HG02623 (cell line): Measurements from ENCODE around the gene ACLY.

Experiments
- ATAC-seq: cut with Tn5 transposase; IDR thresholded peaks from one replicate; pipeline ENCODE4 v1.9.1; 2021; ENCODE audit warnings: moderate library complexity; ENCODE audit not compliant: unreplicated experiment

ACLY gene

DNA sequence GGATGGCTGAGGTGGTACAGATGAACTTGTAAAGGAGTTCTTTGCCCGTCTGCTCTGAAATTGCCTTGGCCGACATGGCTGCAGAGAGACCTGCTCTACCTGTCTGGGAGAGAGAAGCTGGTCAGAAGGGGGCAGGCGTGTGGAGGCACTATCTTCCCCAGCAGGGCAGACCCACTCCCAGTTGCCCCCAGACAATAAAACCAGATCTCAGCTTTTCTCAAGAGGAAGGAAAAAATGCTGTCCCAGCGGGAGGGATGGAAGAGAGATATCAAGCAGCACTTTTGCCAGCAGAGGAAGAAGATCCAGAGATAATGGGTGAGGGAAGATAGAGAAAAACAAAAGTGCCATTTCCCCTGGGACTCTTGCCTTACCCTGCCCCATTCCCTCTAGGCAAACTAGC, 5.0 kb downstream of the ACLY start:
- ATAC-seq: no peak

DNA sequence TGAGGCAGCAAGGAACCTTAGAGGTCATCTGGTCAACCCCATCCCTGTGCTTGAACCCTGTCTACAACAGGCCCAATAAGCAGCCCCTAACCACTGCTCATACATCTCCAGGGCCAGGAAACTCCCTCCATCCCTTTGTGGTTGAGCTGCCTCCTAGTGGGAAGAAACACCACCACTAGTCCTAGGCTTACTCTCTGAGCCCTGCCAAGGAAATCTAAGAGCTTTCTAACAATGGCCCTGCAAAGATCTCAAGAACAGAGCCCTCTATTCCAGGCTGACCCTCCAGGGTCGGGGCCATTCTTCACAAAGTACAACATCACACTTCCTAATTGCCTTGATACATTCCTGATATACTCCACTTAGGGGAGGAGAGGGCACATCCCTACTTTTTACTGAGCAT, 5.8 kb downstream of the ACLY start:
- ATAC-seq: no peak

DNA sequence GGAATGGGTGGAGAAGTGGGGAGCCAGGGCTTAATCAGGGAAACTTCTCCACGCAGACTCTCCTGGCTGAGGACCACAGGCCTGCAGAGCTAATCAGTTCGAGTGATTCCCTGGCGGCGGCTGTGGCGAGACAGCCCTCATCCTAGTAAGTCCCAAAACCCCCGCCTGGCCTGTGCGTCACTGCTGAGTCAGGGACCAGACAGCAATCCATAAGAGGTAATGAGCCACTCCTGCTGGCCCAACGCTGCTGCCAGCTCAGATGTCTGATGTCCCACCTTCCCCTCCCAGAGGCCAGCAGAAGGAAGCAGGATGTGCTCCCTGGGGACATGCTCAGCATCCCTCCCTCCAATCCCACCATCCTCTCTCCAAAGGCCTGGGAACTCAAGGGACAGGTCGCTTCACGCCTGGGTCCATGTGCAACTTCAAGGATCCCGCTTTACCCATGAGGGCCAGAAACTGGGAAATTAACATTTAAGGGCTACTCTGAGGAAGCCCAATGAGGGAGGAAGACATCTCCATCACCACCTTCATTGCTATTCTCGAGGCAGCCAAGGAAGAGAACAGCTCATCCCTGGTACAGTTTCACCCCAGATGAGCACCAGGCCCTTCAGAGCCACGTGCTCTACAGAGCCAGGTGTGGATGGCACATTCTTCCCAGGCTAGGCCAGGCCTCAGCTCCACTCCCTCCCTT, 7.9 kb downstream of the ACLY start:
- ATAC-seq: no peak

DNA sequence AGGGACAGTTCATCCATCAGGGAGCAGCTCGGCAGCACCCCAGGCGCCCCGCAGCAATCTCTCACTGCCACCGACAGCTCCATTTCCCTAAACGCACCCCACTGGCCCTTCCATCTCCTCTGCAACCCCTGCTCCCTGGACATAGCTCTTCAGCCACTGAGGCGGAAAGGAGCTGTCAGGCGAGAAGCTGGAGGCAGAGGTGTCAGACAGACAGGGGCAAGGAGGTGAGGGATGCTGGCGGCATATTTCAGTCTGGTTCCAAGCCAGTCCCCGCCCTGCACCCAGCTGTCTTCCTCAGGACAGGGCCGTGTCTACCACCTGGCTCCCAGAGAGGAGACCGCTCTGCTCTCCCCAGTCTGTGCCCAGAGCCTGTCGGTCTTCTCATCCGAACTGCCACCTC, 9.7 kb downstream of the ACLY start:
- no peak for ATAC-seq

DNA sequence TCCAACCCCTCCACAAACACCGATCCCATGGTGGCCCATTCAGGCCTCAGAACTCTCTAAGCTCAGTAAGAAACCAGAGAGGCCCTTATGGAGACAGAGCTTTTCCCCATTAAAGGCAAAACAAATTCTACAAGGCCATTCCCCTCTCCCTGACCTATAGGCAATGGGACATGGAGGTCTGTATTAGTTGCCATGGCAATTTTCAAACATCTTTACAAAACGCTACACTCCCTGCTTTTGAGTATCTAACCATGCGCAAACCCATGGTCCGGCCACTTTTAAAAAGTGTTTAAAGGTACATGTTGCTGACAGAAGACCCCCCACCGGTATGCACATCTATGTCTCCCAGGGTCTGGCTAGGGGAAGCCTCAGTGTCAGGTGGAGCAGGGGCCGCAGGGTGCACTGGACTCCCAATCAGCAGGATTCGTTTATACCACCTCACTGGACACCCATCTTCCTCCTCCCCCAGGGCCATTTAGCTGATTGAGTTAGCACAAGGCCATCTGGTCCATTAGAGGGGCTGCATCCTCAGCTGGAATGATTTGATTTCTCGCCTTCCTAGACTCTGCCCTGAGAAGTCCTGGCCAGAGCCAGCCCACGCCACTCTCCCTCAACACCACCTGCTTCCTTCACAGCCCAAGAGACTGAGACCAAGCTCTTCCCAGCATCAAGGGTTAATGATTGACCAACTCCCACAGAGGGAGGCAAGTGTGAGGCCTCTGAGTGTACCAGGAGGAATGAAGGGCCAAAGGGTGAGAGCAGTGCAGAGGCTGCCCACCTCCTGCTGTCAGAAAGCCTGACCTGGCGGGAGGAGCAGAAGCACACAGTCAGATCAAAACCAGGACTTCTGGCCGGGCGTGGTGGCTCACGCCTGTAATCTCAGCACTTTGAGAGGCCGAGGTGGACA, 10.9 kb downstream of the ACLY start:
- ATAC-seq: no peak

DNA sequence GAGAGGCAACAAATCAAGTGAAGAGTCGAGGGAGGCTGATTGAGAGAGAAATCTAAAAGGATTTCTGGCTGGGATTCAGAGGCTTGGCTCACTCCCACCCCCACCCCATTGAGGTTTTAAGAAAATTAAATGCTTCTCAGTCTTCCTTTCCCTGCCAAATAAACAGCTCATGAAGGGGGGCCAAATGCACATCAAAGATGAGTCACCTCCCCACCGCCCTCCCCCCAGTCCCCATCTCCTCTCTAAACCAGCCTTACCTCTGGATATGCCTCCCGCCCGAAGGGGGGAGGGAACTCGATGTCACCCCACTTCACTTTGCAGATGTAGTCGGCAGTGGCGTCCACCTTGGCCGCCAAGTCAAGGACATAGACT, 11.6 kb downstream of the ACLY start:
- no peak for ATAC-seq

DNA sequence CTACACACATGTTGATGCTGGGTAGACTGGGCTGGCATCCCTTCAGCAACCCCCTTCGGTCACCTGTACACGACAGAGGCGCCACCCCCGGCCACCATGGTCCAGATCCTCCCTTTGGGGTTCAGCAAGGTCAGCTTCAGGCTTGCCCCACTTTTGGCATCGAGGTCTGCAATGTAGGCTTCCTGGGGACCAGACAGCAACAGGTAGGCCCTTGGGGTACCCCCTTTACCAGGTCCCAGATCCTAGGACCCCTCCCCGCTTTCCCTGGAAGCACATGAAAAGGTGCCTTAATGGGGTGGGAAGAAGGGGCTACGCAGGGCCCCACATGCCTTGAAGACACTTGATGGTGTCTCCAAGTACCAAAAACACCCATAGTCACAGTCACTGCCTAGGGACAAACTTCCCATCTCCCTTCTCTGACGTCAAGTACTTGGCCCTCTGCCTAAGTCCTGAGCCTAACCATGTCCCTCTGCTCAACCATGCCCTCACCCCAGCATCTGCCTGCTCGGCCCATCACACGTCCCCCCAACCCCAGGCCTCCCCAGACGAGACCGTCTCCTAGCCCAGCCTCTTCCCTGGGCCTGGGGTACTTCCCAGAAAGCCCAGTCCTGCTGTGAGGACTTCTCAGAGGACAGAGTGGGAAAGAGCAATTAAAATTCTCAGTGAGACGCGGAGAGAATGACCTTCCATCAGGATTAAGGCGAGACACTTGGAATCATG, 12.1 kb downstream of the ACLY start:
- ATAC-seq: no peak

DNA sequence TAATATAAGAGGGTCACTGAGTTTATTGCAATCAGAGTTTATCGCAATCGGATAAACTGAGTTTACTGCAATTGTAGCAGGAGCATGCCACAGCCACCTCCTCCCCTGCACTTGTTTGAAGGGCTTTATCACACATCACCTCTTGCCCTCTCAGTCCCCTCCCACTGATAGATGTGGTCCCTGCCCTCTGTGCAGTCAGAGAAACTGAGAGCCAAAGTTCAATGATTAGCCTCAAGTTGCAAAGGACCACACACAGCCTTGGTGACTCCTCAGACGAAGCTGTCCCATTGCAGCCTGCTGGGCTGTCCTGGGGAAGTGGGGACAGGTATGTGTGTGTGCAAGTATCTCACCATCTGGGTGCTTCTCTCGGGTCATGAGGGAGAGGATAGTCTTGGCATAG, 13.6 kb downstream of the ACLY start:
- ATAC-seq: no peak

DNA sequence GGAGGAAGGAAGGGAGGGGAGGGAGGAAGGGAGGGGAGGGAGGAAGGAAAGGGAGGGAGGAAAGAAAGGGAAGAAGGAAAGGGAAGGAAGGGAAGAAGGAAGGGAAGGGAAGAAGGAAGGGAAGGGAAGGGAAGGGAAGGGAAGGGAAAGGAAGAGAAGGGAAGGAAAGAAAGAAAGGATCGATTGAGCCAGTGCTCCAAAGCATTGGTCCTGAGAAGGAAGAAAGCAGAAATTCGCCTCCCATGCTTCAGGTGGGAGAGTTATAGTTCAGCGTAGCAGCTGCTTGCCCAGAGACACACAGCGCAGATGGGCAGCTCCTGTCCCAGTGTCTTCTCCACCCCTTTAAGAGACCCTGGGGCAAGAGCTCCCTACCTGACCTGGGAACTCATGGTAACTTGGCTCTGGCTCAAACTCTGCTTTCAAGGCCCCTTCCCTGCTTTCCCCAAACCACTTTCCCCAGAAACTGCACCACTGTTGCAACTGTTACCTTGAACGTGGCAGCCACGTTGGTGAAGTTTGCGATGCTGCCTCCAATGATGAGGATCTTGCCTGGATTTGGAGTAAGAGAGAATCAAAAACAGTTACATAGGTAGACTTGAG, 14.4 kb downstream of the ACLY start:
- ATAC-seq: no peak

DNA sequence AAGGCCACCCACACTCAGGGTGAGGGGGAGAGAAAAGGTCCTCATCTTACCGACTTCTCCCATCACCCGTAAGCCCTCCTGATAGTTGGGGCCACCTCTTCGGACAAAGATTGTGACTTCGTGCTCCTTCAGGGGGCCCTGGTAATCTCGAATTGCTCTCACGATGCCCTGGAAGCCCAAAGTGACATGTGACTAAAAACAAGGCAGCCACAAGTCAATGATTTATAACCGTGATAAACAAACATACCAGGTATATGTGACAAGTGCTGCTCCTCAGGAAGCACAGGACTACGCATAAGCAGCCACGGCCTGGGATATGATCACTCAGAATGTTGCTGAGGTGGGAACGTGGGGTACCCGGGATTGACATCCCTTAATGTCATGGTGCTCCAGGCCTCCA, 17.1 kb downstream of the ACLY start:
- ATAC-seq: no peak

DNA sequence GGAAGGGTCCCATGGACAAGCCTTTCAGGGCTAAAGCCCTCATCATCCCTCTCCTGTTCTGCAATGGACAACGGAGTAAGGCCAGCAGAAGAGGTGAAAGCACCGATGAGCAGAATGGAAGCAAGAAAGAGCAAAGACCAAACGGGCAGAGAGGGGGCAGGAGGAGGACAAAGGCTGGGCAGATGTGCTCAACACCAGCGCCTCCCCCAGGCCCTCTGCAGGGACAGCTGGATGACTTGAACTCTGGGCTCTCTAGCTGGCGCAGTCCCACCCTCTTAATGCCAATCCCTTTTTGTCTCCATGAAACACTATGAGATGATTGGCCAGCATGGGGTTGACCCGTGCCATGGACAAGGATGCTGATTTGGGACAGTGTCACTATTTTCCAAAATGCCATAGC, 22.0 kb downstream of the ACLY start:
- no peak for ATAC-seq

DNA sequence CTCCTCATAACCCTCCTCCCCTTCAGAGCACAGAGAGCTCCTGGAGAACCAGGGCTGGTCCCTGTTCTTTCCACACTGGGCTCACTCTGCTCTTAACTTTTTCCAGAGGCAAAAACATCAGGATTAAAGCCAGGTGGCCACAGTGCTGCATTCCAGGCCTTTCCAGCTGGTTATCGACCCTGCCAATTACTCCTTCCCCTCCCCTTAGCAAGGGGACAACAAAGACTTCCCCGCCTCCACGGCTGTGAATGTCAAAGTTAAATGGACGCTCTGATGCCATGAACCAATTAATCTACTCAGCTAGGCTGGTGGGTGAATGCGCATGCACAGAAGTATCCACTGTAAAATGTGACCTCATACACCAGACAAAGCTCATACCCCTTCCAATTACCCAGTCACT, 23.1 kb downstream of the ACLY start:
- ATAC-seq: no peak

DNA sequence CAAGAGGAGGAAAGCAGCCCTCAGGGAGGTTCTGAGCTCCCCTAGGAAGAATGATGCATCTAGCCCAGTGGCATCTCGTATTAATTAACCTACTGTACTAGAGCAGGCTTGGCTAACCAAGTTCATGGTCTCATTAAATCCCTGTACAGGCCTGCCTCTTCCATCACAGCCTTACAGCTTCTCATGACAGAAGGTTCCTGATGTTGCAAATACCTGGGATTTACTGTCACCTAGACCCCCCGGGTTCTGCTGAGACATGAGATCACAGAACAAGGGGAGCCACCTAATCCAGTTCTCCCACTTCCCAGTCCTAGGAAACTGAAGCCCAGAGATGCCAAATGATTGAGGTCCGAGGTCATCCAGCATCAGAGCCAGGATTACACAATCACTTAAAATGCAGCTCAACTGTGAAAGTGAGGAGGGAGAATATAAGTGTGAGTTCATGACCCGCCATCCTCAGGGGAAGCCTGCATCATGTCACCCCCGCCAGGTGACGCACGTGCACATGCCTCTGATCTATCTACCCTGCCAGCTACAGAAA, 23.9 kb downstream of the ACLY start:
- ATAC-seq: no peak

DNA sequence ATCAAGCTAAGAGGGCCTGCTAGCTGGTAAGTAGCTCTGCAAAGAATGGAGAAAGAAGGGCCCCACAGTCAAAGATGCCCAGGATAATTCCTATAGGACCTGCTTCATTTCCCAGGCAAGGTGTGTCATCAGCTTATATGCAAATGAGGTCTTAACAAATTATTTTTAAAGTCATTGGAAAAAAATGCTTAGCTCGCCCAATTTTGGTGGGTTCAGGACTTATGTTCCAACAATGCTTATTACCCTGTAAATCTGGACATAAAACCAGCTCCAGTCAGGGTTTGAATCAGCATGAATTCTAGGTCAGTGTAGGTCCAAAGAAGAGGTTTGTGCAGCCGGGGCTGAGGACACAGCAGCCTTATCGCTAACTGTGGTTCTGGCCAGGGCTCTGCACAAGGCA, 25.4 kb downstream of the ACLY start:
- no peak for ATAC-seq

DNA sequence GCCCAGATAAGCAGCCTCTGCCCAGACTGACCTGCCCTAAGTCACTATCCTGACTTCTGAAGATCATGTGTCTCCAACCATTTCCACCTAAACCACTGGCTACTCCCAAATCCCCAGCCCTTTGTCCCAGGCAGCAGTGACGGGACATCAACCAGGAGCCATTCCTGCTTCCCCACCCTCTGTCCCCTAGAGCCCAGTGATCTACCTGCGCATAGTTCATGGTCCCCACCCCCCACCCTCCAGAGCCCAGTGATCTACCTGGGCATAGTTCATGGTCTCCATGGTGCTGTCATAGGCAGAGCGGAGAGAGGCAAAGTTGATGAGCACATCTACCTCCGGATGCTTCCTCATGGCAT, 26.8 kb downstream of the ACLY start:
- no peak for ATAC-seq

DNA sequence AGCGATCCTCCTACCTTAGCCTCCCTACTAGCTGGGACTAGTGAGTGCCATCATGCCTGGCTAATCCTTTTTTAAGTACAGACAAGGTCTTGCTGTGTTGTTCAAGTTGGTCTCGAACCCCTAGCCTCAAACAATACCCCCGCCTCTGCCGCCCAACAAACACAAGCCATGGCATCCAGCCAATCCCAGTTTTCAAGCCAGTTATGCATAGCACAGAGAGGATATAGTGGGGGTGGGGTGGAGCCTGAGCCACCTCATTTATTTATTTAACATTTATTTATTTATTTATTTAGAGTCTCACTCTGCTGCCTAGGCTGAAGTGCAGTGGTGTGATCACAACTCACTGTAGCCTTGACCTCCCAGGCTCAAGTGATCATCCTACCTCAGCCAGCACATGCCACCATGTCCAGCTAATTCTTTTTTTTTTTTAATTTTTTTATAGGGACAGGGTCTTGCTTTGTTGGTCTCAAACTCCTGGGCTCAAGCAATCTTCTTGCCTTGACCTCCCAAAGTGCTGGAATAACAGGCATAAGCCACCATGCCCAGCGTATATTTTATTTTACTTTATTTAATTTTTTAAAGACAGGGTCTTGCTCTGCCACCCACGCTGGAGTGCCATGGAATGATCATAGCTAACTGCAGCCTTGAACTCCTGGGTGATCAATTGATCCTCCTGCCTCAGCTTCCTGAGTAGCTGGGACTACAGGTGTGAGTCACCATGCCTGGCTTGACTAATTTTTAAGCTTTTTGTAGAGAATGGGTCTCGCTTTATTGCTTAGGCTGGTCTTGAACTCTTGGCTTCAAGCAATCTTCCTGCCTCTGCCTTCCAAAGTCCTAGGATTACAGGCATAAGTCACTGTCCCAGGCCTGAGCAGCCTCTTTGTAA, 27.4 kb downstream of the ACLY start:
- no peak for ATAC-seq

DNA sequence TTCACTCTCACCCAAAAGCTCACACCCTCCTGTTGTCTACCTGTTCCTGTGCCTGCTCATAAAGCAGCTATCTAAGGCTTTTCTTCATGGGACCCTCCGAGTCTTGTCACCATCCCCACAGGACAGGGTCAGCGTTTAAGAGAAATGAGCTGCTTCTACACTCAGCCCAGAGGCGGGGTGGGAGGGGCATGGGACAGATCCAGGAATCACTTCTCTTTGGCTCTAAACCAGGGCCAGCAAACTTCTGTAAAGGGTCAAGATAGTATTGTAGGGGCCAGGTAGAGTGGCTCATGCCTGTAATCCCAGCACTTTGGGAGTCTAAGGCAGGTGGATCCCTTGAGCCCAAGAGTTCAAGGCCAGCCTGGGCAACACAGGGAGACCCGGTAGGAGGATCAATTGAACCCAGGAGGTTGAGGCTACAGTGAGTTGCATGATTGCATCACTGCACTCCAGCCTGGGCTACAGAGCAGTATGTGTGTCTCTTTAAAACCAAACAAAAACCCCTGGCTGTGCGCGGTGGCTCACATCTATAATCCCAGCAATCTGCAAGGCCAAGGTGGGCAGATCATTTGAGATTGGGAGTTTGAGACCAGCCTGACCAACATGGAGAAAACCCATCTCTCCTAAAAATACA, 30.3 kb downstream of the ACLY start:
- no peak for ATAC-seq

DNA sequence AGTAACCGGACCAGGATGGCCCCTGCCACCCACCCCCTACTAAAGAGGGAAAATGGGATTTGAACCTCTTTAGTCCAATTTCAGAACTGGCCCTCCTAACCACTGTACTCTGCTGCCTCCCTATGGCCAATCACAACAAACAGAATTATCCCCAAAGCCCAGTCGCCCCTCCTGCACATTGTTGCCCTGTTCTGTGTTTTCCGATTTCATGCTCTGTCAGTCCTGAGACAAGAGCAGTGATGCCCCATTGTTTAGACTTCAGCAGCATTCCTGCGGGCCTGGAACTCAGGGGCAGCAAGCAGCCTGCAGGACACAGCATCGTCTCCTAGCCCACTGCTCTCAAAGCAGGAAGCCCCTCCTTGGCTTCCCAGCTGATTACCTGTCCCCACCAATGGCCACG, 33.0 kb downstream of the ACLY start:
- ATAC-seq: no peak

DNA sequence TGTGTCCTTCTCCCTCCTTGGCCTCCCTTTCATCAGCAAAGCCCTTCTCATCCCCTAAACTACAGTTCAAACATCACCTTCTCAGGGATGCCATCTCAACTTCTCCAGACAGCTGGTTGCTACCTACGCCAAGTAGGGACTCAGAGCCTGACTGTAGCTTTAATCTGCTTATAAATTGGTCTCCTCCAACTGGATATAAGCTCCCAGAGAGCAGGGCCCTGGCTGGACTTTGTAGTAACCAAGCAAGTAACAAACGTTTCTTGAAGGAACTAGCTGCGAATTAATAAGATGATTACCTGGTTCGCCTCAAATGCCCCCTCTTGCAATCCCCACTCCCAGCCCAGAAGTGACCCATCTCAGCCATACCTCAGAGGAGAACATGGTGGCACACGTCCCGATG, 36.0 kb downstream of the ACLY start:
- no peak for ATAC-seq

DNA sequence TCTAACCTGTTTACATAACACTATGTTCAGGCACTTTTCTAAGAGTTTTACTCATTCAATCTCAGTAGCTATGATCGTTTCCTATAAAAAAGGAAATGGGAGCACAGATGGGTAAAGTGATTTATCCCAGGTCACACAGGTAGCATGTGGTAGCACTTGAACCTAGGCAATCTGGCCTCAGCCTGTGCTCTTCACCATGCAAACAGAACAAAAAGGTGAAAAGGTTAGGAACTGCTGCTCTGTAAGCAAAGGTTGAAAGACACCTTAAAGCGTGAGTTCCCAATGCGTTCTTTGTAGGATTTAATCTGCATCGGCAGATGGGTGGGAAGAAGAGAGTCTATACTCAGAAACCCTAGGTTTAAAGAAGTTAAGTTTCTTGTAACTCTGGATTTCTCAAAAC, 38.6 kb downstream of the ACLY start:
- ATAC-seq: no peak
